Measurements from ENCODE around the gene CALHM5. TPM values are rescaled to one million over a fixed set of nuclear protein-coding genes. Genes with fewer than 3 reads are reported as not detected.
A peak's percentile ranks its signal among the peaks of the same experiment; 100 is the strongest.

CALHM5 gene
- total and polyA plus RNA-seq, 9 of the 15 experiments (the other 6 are each of a cell fraction or from before 2014, with no cell fraction given) = under 0.01 to 0.05 (median 0.02) TPM; not detected in 2

GRCh38 chr6:116568821-116569755 is 57.6 kb downstream of the CALHM5 start (continued):
- TF ChIP-seq ARID1B (IDR thresholded peaks at IDR 0.05) = peak; percentile 29; the same call in 1 of the 2 replicates
- TF ChIP-seq KAT8 (IDR thresholded peaks at IDR 0.05; ENCODE audit: low read depth) = no peak
- peak; percentile 10; the same call in 1 of the 2 replicates for TF ChIP-seq CBFA2T3 (IDR thresholded peaks at IDR 0.05)
- no peak for TF ChIP-seq ATF6 (CRISPR knock-in tag; IDR thresholded peaks at IDR 0.05)
- TF ChIP-seq KLF1 (tag; IDR thresholded peaks at IDR 0.05) = no peak
- TF ChIP-seq HOXB6 (CRISPR knock-in tag; IDR thresholded peaks at IDR 0.05; ENCODE audit: borderline replicate concordance) = no peak
- no peak for TF ChIP-seq ZNF764 (CRISPR knock-in tag; IDR thresholded peaks at IDR 0.05; ENCODE audit: low read depth)
- no peak for TF ChIP-seq NONO (IDR thresholded peaks at IDR 0.05; ENCODE audit: low read depth in 2 of 2, low read length in 1 of 2)
- TF ChIP-seq ZNF347 (CRISPR knock-in tag; IDR thresholded peaks at IDR 0.05; ENCODE audit: low read depth) = no peak
- TF ChIP-seq USF2 (CRISPR knock-in tag; IDR thresholded peaks at IDR 0.05) = peak; percentile 24; the same call in 1 of the 2 replicates
- peak; percentile 65 for TF ChIP-seq MEIS2 (IDR thresholded peaks at IDR 0.05; ENCODE audit: partially characterized antibody)
- TF ChIP-seq HDAC2 (IDR thresholded peaks at IDR 0.05) = no peak
- TF ChIP-seq BCLAF1 (IDR thresholded peaks at IDR 0.05; ENCODE audit: borderline replicate concordance in 1 of 2, control insufficient read depth in 1 of 2, low read depth in 2 of 2, low read length in 1 of 2) = no peak
